ENCODE results near the gene BCCIP.

Gene BCCIP

DNA sequence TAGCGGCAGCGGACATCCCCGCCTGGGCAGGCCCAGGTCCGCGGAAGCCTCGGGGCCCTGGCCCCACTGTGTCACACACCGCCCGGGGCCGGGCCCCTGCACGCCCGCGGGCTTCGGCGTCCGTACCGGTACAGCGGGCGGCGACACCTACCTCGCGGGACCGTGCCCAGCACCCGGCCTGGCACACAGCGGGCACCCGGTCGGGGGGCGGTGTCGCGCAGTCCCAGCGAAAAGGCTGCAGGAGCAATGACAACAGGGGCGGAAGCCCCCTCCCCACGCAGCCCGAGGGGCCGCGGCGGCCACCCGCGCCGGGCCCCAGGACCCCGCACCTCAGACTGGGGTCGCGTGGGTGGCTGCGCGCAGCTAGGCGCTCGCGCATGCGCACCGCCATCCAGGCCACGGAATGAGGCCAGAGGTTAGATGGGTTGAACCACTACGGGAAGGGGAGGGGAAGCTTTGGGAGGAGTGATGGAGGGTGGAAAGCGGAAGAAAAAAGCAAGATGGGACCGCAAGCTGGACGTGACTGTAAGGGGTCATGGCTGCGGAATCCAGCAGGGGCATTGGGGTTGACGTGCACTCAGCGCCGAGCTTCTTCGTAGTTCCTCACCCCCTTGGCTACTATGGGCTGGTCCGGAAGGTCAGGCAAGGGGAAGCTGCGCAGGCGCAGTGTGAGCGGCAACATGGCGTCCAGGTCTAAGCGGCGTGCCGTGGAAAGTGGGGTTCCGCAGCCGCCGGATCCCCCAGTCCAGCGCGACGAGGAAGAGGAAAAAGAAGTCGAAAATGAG is at the start of gene BCCIP, which contains the start of gene UROS:
BCCIP (plus strand) TSS at position 669 of the 785 bp plus-strand sequence; CDS start at position 681, 12 bp downstream.
UROS (minus strand) TSS at position 381 of the 785 bp plus-strand sequence. CDS start 6,759 bp downstream, outside the sequence.
- DNase-seq = peak; percentile 92

GRCh38 chr10:125773687-125774543 is 49.4 kb upstream of the BCCIP start:
- no peak for DNase-seq

DNA sequence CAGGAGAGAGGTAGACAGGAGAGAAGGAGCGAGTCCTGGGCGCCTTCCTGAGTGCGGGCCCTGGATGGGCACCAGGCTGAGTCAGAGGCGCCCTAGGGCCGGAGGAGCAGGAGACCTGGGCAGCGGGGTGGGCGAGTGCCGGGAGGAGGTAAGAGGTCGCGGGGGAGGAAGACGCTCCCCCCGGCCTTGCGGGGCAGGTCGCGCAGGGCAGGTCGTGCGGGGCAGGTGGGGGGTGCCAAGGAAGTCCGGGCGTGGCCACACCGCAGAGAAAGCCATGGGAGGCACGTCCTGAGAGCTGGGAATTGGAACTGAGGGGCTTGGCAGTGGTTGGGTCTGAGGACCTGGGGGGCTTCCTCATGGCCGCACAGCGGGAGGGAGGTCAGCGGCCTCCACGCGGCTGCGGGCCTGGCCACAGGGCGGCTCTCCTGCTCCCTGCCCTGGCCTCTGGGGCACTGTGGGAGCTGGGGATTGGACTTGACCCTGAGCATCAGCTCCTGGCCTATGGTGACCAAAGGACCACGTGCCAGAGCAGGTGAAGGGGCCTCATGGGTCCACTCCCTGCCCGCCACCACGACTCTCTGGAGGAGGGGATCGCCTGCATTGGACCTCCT is 48.7 kb upstream of the BCCIP start:
- no peak for DNase-seq

DNA sequence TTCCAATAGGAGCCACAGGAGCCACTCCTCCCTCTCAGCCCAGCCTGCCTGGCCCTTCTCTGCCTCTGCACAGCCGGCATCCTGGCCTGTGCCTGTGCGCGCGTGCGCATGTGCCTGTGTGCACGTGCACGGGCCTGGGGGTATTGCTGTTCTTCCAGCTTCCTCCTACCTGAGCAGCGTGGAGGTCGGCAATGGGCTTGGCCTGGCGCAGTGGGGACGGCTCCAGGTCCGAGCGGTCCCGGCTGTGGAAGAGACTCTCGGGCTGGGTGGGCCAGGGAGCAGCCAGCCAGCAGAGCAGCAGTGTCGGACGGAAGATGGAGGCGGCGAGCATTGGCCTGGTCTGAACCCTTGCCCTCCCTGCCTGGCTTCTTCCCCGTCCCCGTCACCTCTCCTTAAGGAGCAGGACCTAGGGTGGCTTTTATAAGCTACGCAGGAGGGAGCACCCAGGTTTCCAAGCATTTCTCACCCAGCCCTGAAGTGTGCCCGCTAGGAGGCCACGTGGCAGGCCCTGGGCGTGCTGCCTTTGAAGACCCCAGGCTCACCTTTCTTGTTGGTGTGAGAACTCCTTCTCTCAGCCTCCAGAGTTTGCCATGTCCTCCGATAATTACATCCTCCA is 47.7 kb upstream of the BCCIP start, which contains the start of gene MMP21:
MMP21 (minus strand) TSS at position 331 of the 616 bp plus-strand sequence; CDS start at position 331, 0 bp downstream.
- no peak for DNase-seq

GRCh38 chr10:125777806-125778205 is 45.5 kb upstream of the BCCIP start:
- no peak for DNase-seq

GRCh38 chr10:125778556-125778955 is 44.8 kb upstream of the BCCIP start:
- no peak for DNase-seq

DNA sequence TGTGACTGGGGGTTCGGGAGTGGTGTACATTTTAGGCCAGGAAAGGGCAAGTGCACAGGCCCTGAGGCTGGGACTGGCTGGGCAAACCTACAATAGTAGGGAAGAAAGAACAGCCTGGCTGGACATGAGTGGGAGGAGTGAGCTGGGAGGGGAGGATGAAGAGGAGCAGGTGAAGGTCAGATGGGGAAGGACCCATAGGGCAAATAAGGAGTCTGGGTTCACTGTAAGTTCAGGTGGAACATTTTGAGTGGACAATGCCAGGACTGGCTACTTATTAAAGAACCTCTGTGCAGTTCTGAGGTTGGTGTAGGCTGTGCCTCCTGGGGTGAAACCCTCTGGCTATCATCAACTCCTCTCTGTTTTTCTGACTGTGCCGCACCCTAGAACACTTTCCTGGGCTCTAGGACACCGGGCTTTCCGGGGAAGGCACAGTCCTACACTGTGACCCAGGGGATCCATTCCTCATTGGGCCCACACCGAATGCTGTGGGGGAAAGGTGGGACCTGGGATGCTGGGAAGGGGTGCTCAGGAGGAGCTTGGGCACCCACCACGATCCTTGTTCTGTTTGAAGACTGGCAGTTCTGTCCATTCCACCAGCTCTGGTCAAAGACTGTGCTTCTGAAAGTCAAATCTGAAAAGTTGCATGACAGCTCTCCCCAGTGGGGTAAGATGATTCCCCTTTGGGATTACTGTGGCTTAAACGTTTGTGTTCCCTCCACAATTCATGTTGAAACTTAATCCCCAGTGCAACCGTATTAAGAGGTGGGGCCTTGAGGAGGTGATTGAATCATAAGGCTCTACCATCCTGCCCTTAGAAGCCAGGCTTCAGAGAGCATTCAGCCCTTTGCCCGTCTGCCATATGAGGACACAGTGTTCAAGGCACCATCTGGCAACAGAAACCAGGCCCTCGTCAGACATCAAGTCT is 43.7 kb upstream of the BCCIP start:
- DNase-seq = no peak

DNA sequence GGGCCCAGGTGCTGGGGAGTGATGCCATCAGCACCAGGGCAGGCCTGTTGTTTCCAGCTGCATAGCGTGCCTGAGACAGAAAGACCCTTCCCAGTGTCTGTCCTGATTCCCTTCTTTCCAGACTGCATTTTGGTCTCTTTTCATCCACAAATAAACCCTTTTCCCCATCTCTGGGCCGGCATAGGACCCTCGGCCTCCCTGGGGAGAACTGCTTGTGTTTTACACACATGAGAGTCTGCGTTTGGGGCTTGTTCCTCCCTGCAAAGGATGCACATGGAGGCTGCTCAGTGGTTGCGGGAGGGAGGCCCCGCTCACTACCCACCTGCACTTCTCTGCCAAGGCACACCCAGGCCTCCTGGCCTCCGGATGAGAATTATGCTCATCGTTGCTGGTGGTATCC is 42.0 kb upstream of the BCCIP start:
- DNase-seq = no peak

DNA sequence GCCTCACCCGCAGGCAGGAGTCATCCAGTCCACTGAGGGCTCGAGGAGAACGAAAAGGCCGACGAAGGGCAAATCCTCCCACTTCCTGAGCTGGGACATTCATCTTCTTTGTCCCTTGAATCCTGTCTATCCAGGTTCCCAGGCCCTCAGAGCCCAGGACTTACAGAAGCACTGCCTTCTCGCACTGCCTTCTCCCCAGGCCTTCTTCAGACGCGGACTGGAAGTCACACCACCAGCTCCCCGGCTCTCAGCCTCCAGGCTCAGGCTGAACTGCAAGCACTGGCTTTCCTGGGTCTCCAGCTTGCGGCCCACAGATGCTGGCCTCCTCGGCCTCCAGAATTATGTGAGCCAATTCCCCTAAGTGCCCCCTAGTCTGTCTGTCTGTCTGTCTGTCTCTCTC is 41.3 kb upstream of the BCCIP start:
- DNase-seq = no peak

GRCh38 chr10:125782616-125783015 is 40.7 kb upstream of the BCCIP start:
- no peak for DNase-seq

DNA sequence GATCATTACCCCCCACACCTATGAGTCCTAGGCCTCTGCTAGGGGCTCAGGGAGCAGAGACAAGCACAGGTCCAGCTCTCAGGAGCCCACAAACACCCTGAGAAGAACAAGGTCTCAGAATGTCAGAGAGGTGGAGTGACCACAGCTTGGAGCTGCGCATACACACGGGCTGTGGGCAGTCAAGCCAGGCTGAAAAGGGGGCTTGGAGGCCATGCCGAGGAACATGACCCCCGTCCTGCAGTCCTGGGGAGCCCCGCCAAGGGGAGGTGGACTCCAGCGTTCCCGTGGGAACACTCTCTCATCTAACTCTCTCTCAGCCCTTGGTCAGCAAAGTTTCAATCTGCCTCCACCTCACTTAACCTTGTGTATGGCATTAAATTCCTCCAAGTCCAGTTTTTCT is 39.9 kb upstream of the BCCIP start:
- no peak for DNase-seq

DNA sequence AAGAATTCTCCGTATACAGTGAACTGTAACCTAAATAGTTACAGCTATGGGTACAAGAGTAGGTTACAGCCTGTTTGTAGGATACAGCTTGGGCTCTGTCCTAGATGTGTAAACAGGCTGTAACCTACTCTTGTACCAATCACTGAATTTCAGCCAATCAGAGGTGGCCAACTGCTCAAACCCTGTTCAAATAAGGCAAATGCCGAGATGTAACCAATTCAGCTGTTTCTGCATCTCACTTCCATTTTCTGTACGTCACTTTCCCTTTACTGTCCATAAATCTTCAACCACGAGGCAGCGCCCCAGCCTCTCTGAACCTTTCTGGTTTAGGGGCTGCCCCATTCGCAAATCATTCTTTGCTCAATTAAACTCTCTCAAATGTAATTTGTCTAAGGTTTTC is 39.4 kb upstream of the BCCIP start:
- no peak for DNase-seq

DNA sequence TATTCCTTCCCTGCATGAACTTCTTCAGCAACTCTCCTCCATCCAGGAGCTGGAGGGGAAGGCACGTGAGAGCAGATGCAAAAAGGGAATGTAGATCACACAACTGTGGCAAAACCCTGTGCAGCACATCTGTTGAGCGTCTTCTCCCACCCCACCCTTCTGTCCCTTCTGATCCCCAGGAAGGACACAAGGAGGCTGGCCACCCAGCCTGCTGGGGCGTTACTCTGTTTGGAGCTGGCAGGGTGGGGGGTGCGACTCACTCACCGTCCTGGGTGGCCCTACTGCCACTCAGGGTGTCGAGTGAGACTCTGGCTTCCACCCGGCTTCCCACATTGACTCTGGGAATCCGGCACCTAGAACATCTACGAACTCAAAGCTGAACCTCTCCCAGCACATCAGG is 37.6 kb upstream of the BCCIP start:
- no peak for DNase-seq

GRCh38 chr10:125788156-125789034 is 35.0 kb upstream of the BCCIP start:
- DNase-seq = no peak

GRCh38 chr10:125792342-125793300 is 30.7 kb upstream of the BCCIP start:
- DNase-seq = no peak

DNA sequence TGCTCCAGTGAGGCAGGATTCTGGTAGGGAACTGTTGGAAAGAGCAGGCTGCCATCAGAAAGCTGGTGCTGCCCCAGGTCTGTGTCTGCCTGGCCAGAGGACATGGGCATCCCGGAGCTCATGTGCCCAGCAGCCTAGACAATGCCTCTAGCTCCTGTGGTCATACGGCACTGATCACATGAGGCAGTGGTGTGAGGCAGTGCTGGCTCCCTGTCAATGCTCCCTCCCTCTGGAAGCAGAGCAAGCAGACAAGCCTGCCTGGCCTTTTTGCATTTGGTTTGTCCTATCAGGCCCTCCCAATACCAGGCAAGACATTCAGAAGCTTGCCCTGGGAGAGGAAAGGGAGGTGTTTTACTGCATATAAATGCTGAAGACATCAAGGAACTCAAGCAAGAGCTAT is 28.2 kb upstream of the BCCIP start:
- no peak for DNase-seq

DNA sequence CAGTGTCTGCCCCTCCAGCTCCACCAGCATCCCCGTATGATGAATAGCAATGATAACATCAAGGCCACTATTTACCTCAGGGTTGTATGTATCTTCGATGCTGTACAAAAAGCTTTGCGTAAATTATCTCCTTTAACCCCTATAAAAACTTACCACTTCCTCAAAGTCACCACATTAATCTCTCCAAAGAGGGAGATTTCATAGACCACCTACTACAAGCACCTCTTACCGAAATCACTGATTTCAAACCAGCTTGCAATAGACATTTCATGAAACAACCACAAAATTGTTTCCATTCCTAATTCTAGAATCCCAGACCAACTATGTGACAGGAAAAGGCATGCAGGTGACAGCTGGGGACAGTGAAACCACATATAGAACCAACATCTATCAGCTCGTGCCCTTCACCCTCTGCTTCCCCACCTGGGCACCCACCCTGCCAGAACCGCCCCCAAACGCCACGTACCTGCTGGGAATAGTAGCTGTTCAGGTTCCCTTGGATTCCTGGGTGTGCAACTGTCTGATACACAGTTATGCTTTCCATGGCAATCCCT is 27.6 kb upstream of the BCCIP start:
- no peak for DNase-seq

- DNase-seq = no peak
Observed at GRCh38 chr10:125797424-125797823, 25.9 kb upstream of the BCCIP start.

- no peak for DNase-seq
Observed at GRCh38 chr10:125797994-125798662, 25.2 kb upstream of the BCCIP start.

Measured in CD4-positive, alpha-beta T cell treated with Interleukin-10 for 1 hour (primary cell).